ENCODE results near the gene TMEM259. TPM values are rescaled to one million over a fixed set of nuclear protein-coding genes. Genes with fewer than 3 reads are reported as not detected.

Gene TMEM259
- total RNA-seq, 4 donors from 2014 or later: 47.4 to 164 (median 56.9) TPM

DNA sequence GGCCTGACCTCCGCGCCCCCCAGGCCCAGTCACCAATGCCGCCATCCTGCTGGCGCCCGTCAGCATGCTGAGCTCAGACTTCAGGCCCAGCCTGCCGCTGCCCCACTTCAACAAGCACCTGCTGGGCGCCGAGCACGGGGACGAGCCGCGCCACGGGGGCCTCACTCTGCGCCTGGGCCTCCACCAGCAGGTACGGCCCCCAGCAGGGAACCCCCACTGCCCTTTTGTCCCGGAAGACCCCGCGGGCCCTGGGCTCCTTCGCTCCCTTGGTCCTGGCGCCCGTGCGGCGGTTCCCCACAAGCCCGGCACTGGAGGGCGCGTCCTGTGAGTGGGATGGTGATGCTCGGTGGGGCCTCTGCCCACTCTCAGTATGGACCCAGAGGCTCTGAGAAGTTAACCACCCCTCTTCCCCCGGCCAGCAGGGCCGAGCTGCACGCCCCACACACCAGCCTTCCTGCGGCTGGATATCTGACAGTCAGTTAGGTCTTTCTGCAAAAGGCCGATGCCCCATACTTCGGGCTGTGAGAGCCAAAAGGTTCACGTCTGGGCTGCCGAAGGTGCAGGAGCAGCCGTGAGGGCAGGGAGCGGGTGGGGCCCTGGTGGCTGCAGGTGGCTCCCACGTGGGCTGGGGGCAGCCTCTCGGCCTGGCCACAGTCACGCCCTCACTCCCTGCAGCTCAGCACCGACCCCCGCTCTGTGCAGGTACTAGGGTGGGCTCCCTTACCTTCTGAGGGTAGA, 28.8 kb downstream of the TMEM259 start:
- Histone ChIP-seq H3K4me1 (no peaks in the 10 kb centered on the region), H3K36me3 (no peaks in the 10 kb centered on the region), H3K4me3 (no peak overlapping the region), H3K27me3 (peaks cover 0 to 12% of the 10 kb centered on the region in 2 donors), H3K9me3 (no peaks in the 10 kb centered on the region), H3K27ac (no peak overlapping the region)
- intact Hi-C loops (cut with DNase I; ENCODE audit: low total_unique reads): no loop called here
- TF ChIP-seq, protein P1, sequence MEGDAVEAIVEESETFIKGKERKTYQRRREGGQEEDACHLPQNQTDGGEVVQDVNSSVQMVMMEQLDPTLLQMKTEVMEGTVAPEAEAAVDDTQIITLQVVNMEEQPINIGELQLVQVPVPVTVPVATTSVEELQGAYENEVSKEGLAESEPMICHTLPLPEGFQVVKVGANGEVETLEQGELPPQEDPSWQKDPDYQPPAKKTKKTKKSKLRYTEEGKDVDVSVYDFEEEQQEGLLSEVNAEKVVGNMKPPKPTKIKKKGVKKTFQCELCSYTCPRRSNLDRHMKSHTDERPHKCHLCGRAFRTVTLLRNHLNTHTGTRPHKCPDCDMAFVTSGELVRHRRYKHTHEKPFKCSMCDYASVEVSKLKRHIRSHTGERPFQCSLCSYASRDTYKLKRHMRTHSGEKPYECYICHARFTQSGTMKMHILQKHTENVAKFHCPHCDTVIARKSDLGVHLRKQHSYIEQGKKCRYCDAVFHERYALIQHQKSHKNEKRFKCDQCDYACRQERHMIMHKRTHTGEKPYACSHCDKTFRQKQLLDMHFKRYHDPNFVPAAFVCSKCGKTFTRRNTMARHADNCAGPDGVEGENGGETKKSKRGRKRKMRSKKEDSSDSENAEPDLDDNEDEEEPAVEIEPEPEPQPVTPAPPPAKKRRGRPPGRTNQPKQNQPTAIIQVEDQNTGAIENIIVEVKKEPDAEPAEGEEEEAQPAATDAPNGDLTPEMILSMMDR (IDR thresholded peaks at IDR 0.05): no peak
- TF ChIP-seq POLR2A (IDR thresholded peaks at IDR 0.05): no peak
- DNase-seq: peak in 1 of 2 donors; percentile 16

DNA sequence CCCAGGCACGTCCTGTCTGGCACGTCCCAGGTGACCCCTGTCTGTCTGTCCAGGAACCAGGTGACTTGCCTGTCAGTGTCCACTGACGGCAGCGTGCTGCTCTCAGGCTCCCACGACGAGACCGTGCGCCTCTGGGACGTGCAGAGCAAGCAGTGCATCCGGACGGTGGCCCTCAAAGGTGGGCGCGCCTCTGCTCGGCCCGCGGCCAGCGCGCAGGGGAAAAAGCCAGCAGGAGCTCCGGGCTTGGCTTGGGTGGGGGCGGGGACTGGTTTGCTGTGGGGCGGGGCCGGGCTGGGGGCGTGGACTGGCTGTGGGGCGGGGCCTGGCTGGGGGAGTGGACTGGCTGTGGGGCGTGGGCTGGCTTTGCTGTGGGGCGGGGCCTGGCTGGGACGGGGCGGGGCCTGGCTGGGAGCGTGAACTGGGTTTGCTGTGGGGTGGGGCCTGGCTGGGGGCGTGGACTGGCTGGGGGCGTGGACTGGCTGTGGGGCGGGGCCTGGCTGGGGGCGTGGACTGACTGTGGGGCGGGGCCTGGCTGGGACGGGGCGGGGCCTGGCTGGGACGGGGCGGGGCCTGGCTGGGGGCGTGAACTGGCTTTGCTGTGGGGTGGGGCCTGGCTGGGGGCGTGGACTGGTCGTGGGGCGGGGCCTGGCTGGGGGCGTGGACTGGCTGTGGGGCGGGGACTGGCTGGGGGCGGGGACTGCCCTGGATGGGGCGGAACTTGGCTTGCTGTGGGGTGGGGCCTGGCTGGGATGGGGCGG, 29.6 kb downstream of the TMEM259 start:
- DNase-seq: peak in 1 of 2 donors; percentile 23
- no peaks in the 10 kb centered on the region for H3K36me3 ChIP-seq
- TF ChIP-seq, protein P1 (IDR thresholded peaks at IDR 0.05): no peak
- no peak for TF ChIP-seq POLR2A (IDR thresholded peaks at IDR 0.05)
- intact Hi-C loops (cut with DNase I; ENCODE audit: low total_unique reads): no loop called here
- H3K27ac ChIP-seq: no peak overlapping the region
- no peak overlapping the region for H3K4me3 ChIP-seq
- no peaks in the 10 kb centered on the region for H3K4me1 ChIP-seq
- no peaks in the 10 kb centered on the region for H3K9me3 ChIP-seq
- H3K27me3 ChIP-seq: peaks cover 0 to 8% of the 10 kb centered on the region in 2 donors

DNA sequence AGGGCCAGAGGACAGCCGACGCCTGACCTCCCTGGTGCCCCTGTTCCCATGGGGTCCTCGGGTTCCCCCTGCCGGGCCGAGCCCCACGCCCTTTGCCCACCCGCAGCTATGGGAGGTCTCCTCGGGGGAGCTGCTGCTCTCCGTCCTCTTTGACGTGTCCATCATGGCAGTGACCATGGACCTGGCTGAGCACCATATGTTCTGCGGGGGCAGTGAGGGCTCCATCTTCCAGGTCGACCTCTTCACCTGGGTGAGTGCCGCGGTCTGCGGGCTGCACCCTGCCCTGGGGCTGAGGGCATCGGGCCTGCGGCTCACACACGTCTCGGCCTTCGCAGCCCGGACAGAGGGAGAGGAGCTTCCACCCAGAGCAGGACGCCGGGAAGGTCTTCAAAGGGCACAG, 30.2 kb downstream of the TMEM259 start:
- Histone ChIP-seq H3K4me1 (no peaks in the 10 kb centered on the region), H3K9me3 (no peaks in the 10 kb centered on the region), H3K27me3 (peaks cover 0 to 2% of the 10 kb centered on the region in 2 donors), H3K36me3 (no peaks in the 10 kb centered on the region), H3K27ac (no peak overlapping the region), H3K4me3 (no peak overlapping the region)
- intact Hi-C loops (cut with DNase I; ENCODE audit: low total_unique reads): no loop called here
- DNase-seq: no peak
- no peak for TF ChIP-seq POLR2A (IDR thresholded peaks at IDR 0.05)
- TF ChIP-seq, protein P1 (IDR thresholded peaks at IDR 0.05): no peak

DNA sequence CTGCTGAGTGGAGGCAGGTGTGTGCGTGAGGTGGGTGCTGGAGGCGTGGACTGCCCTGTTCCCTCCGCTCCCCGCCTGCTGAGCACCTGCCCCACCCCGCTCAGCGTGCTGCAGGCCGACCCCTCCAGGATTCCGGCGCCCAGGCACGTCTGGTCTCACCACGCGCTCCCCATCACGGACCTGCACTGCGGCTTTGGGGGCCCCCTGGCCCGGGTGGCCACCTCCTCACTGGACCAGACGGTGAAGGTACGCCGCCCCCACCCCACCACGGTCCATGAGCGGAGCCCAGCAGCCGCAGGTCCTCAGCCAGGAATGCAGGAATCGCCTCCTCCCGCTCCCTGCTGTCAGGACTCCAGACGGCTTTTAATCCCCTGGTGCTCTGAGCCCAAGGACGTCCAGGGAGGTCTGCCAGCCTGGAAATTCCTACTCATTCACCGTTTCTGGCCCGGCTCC, 30.8 kb downstream of the TMEM259 start:
- no peaks in the 10 kb centered on the region for H3K36me3 ChIP-seq
- H3K27ac ChIP-seq: no peak overlapping the region
- TF ChIP-seq, protein P1 (IDR thresholded peaks at IDR 0.05): no peak
- TF ChIP-seq POLR2A (IDR thresholded peaks at IDR 0.05): no peak
- H3K27me3 ChIP-seq: no peaks in the 10 kb centered on the region
- H3K4me3 ChIP-seq: no peak overlapping the region
- no peak for DNase-seq
- no peaks in the 10 kb centered on the region for H3K9me3 ChIP-seq
- H3K4me1 ChIP-seq: peaks cover 0 to 2% of the 10 kb centered on the region in 2 donors
- intact Hi-C loops (cut with DNase I; ENCODE audit: low total_unique reads): no loop called here
